CD8-positive, alpha-beta memory T cell (primary cell): ENCODE results near the gene RALGPS2. TPM values are rescaled to one million over a fixed set of nuclear protein-coding genes. Genes with fewer than 3 reads are reported as not detected.

Source experiments
- CTCF ChIA-PET: fragments of 350-600 bp; sonication (Branson Sonifier 250); formaldehyde crosslinking; loops from one replicate; lab custom pipeline; 2021; ENCODE audit warnings: antibody characterized with exemption; lab: Charles Lee
- POLR2A ChIA-PET: fragments of 350-600 bp; sonication (Branson Sonifier 250); formaldehyde crosslinking; loops from one replicate; lab custom pipeline; 2021; ENCODE audit warnings: antibody characterized with exemption; lab: Charles Lee
- DNase-seq, 5 donors: peaks; one replicate each; pipeline versions ENCODE4 v3.0.0 to v3.0.0-alpha.2; 2020 to 2022; ENCODE audit warnings: mixed read lengths in 1 of 5
- H3K27ac ChIP-seq: one replicate; pipeline ENCODE4 v1.7.0; 2013; ENCODE audit warnings: low read depth, mild to moderate bottlenecking, low read length, moderate library complexity
- H3K27me3 ChIP-seq: 2 replicates; pipeline ENCODE4 v1.7.0; 2013; ENCODE audit warnings: low read length, mild to moderate bottlenecking; ENCODE audit not compliant: insufficient read depth, poor library complexity, severe bottlenecking
- H3K36me3 ChIP-seq: 2 replicates; pipeline ENCODE4 v1.7.0; 2013; ENCODE audit warnings: mild to moderate bottlenecking, low read length, moderate library complexity; ENCODE audit not compliant: insufficient read depth
- H3K4me1 ChIP-seq: 2 replicates; pipeline ENCODE4 v1.7.0; 2013; ENCODE audit warnings: mild to moderate bottlenecking, low read length, moderate library complexity; ENCODE audit not compliant: insufficient read depth
- H3K4me3 ChIP-seq: 2 replicates; pipeline ENCODE4 v1.7.0; 2013; ENCODE audit warnings: mild to moderate bottlenecking, low read length
- H3K9me3 ChIP-seq: 2 replicates; pipeline ENCODE4 v1.7.0; 2013; ENCODE audit warnings: mild to moderate bottlenecking, low read length
- H3K27ac Mint-ChIP-seq, 8 donors: one replicate each; pipeline ENCODE4 v1.8.0; 2020 to 2021; ENCODE audit warnings: mixed read lengths in 8 of 8, mild to moderate bottlenecking in 6 of 8, inconsistent platforms in 3 of 8, moderate library complexity in 3 of 8
- H3K27me3 Mint-ChIP-seq, 2 donors: one replicate each; pipeline ENCODE4 v1.8.0; 2020 to 2021; ENCODE audit warnings: mixed read lengths in 2 of 2, mild to moderate bottlenecking in 1 of 2, moderate library complexity in 1 of 2
- H3K36me3 Mint-ChIP-seq, 3 donors: one replicate each; pipeline ENCODE4 v1.8.0; 2020 to 2021; ENCODE audit warnings: mixed read lengths in 3 of 3, inconsistent platforms in 1 of 3, mild to moderate bottlenecking in 1 of 3
- H3K4me1 Mint-ChIP-seq, 3 donors: one replicate each; pipeline ENCODE4 v1.8.0; 2020 to 2021; ENCODE audit warnings: mixed read lengths in 3 of 3, inconsistent platforms in 1 of 3, mild to moderate bottlenecking in 1 of 3
- H3K4me3 Mint-ChIP-seq, 7 donors: one replicate each; pipeline ENCODE4 v1.8.0; 2020 to 2021; ENCODE audit warnings: mixed read lengths in 7 of 7, mild to moderate bottlenecking in 6 of 7, moderate library complexity in 4 of 7, inconsistent platforms in 2 of 7
- H3K9me3 Mint-ChIP-seq, 5 donors: one replicate each; pipeline ENCODE4 v1.8.0; 2020 to 2022; ENCODE audit warnings: mixed read lengths in 5 of 5, mild to moderate bottlenecking in 3 of 5, moderate library complexity in 2 of 5, inconsistent platforms in 1 of 5
- polyA plus RNA-seq: library from polyadenylated mRNA; unstranded; fragments of 300-500 nt; fragmentation: Illumina TruSeq; gene quantifications from one replicate; pipeline ENCODE4 v1.2.3, GENCODE V29; 2021
- total RNA-seq, 2 experiments: library from RNA; stranded (reverse); gene quantifications; one replicate each; pipeline ENCODE4 v1.2.3, GENCODE V29; 2021

Gene RALGPS2
- total and polyA plus RNA-seq, 3 experiments from 2014 or later: 1.8 to 4.1 (median 2.1) TPM

DNA sequence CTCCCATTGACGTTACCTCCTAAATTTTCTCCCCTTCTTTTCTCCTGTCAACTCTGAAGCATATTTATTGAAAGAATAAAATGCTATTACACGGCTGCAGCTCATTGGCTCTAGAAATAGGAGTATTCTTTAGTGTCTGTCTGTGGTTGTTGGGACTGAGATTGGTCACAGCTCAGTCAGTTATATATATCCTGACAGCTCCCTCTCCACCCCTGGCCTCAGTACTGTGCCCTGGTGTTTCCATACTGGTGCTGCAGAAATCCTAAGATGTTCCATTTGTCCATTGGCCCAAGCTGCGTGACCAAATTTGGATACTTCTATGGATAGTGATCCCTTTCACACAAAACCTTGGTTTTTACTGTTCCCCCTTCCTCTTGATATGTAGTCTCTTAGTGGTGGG lies 67.3 kb downstream of the RALGPS2 start:
- ChIA-PET POLR2A (no interaction called here), CTCF (interaction anchor here (0.6 kb wide), 1 partner anchor 47 kb away, joined by 3 read pairs; no protein-coding TSS in a partner anchor)
- Mint-ChIP-seq H3K27me3 (no peaks in the 10 kb centered on the region), H3K9me3 (no peaks in the 10 kb centered on the region), H3K4me1 (no peaks in the 10 kb centered on the region), H3K36me3 (peaks cover 0 to 16% (median 0%) of the 10 kb centered on the region in 3 donors), H3K4me3 (no peak overlapping the region), H3K27ac (no peak overlapping the region)
- Histone ChIP-seq H3K27me3 (no peaks in the 10 kb centered on the region), H3K36me3 (no peaks in the 10 kb centered on the region), H3K27ac (no peak overlapping the region), H3K4me3 (no peak overlapping the region), H3K9me3 (no peaks in the 10 kb centered on the region), H3K4me1 (no peaks in the 10 kb centered on the region)
- DNase-seq: no peak

DNA sequence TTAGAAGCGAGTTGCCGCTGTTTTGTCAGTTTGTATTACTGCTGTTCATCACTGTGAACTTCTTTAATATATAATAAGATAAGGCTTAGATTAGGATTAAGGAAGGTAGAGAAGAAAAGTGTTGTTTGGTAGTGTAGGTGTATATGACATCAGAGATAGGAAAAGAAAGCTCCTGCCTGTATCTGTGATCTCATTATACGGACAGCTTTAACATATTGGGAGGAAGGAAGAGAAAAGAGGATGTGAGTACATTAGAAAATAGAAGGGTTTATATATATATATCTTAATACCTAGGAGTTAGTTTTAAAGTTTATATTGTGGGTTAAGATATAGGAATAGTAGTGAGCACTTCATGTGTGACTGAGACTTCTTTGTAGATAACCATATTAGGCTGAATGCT lies 71.0 kb downstream of the RALGPS2 start:
- no peak overlapping the region for H3K27ac ChIP-seq
- H3K27ac Mint-ChIP-seq: no peak overlapping the region

DNA sequence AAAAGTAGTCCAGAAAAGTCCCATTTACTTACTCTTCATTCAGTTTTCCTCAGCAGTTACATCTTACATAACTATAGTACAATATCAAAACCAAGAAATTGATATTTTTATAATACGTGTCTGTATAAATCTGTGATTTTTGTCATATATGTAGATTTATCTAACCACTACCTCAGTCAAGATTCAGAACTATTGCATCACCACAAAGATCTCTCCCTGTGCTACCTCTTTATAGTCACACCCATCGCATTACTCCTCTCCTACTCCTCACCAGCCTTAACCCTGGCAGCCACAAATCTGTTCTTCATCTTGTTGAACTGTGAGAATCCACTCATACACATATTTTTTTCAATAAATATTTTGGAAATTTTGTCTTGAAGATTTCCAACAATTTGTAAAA lies 72.5 kb downstream of the RALGPS2 start:
- Histone ChIP-seq H3K27ac (no peak overlapping the region), H3K27me3 (no peaks in the 10 kb centered on the region), H3K9me3 (no peaks in the 10 kb centered on the region), H3K4me1 (no peaks in the 10 kb centered on the region), H3K4me3 (no peak overlapping the region), H3K36me3 (no peaks in the 10 kb centered on the region)
- ChIA-PET CTCF (no interaction called here), POLR2A (no interaction called here)
- DNase-seq: no peak
- no peak overlapping the region for H3K27ac Mint-ChIP-seq
- H3K36me3 Mint-ChIP-seq: peaks cover 0 to 28% (median 1%) of the 10 kb centered on the region in 3 donors
- no peaks in the 10 kb centered on the region for H3K27me3 Mint-ChIP-seq
- no peak overlapping the region for H3K4me3 Mint-ChIP-seq
- peaks cover 0 to 8% (median 0%) of the 10 kb centered on the region in 5 donors for H3K9me3 Mint-ChIP-seq
- H3K4me1 Mint-ChIP-seq: no peaks in the 10 kb centered on the region

More for the DNA sequence above, 71.0 kb downstream of the RALGPS2 start:
- H3K4me1 ChIP-seq: no peaks in the 10 kb centered on the region
- H3K4me3 ChIP-seq: no peak overlapping the region
- H3K27me3 ChIP-seq: no peaks in the 10 kb centered on the region
- H3K36me3 ChIP-seq: no peaks in the 10 kb centered on the region
- Mint-ChIP-seq H3K36me3 (peaks cover 0 to 32% (median 1%) of the 10 kb centered on the region in 3 donors), H3K4me1 (no peaks in the 10 kb centered on the region), H3K9me3 (peaks cover 0 to 8% (median 0%) of the 10 kb centered on the region in 5 donors), H3K27me3 (no peaks in the 10 kb centered on the region), H3K4me3 (no peak overlapping the region)
- ChIA-PET CTCF (no interaction called here), POLR2A (no interaction called here)
- DNase-seq: no peak
- H3K9me3 ChIP-seq: no peaks in the 10 kb centered on the region

DNA sequence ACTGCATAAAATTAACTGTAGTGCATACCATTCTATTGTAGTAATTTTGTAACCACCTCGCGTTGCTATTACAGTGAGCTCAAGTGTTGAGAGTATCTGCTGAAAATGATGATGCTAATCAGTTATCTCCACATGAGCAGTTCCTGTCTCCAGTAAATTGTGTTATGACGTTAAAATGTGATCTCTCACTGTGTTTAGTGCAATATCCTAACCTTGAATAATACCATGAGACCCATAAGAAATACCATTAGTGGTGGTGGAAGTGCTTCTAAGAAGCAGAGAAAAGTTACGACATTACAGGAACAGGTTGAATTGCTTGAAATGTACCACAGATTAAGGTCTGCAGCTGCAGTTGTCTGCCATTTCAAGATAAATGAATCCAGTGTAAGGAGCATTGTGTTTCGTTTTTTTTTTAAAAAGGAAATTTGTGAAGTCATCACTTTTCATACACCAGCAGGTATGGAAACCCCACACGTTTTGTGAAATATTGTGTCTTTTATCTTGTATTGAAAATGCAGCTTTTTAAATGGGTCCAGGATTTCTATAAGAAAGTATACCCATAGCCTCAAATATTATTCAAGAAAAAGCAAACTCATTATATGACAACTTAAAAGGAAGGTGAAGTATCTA lies 73.3 kb downstream of the RALGPS2 start:
- H3K36me3 Mint-ChIP-seq: peaks cover 0 to 28% (median 1%) of the 10 kb centered on the region in 3 donors
- Histone ChIP-seq H3K27ac (no peak overlapping the region), H3K4me3 (no peak overlapping the region), H3K27me3 (no peaks in the 10 kb centered on the region), H3K36me3 (no peaks in the 10 kb centered on the region), H3K4me1 (no peaks in the 10 kb centered on the region), H3K9me3 (no peaks in the 10 kb centered on the region)
- no peak overlapping the region for H3K27ac Mint-ChIP-seq
- no peaks in the 10 kb centered on the region for H3K4me1 Mint-ChIP-seq
- ChIA-PET POLR2A (no interaction called here), CTCF (no interaction called here)
- H3K4me3 Mint-ChIP-seq: no peak overlapping the region
- H3K9me3 Mint-ChIP-seq: peaks cover 0 to 8% (median 0%) of the 10 kb centered on the region in 5 donors
- DNase-seq: no peak
- no peaks in the 10 kb centered on the region for H3K27me3 Mint-ChIP-seq

- no peak overlapping the region for H3K27ac ChIP-seq
- no peaks in the 10 kb centered on the region for H3K36me3 ChIP-seq
- H3K9me3 ChIP-seq: no peaks in the 10 kb centered on the region
- ChIA-PET CTCF (no interaction called here), POLR2A (no interaction called here)
- H3K9me3 Mint-ChIP-seq: peaks cover 0 to 16% (median 1%) of the 10 kb centered on the region in 5 donors
- H3K36me3 Mint-ChIP-seq: peaks cover 0 to 23% (median 0%) of the 10 kb centered on the region in 3 donors
- H3K27me3 ChIP-seq: no peaks in the 10 kb centered on the region
- H3K4me3 Mint-ChIP-seq: no peak overlapping the region
- H3K27ac Mint-ChIP-seq: no peak overlapping the region
- no peak for DNase-seq
- H3K4me1 ChIP-seq: no peaks in the 10 kb centered on the region
- peaks cover 0 to 3% of the 10 kb centered on the region in 2 donors for H3K27me3 Mint-ChIP-seq
- H3K4me1 Mint-ChIP-seq: no peaks in the 10 kb centered on the region
- no peak overlapping the region for H3K4me3 ChIP-seq
Measured at GRCh38 chr1:178802873-178803272, 77.8 kb downstream of the RALGPS2 start.

GRCh38 chr1:178806665-178807300 lies 81.7 kb downstream of the RALGPS2 start:
- no peaks in the 10 kb centered on the region for H3K4me1 Mint-ChIP-seq
- peaks cover 1 to 7% (median 2%) of the 10 kb centered on the region in 3 donors for H3K36me3 Mint-ChIP-seq
- H3K4me3 Mint-ChIP-seq: no peak overlapping the region
- no peak overlapping the region for H3K27ac ChIP-seq
- peaks cover 3 to 6% of the 10 kb centered on the region in 2 donors for H3K27me3 Mint-ChIP-seq
- no peaks in the 10 kb centered on the region for H3K9me3 ChIP-seq
- H3K4me3 ChIP-seq: no peak overlapping the region
- no peak for DNase-seq
- peaks cover 0 to 8% (median 1%) of the 10 kb centered on the region in 5 donors for H3K9me3 Mint-ChIP-seq
- no peaks in the 10 kb centered on the region for H3K36me3 ChIP-seq
- POLR2A ChIA-PET: no interaction called here
- no peaks in the 10 kb centered on the region for H3K4me1 ChIP-seq
- H3K27me3 ChIP-seq: no peaks in the 10 kb centered on the region
- H3K27ac Mint-ChIP-seq: no peak overlapping the region
- CTCF ChIA-PET: no interaction called here

DNA sequence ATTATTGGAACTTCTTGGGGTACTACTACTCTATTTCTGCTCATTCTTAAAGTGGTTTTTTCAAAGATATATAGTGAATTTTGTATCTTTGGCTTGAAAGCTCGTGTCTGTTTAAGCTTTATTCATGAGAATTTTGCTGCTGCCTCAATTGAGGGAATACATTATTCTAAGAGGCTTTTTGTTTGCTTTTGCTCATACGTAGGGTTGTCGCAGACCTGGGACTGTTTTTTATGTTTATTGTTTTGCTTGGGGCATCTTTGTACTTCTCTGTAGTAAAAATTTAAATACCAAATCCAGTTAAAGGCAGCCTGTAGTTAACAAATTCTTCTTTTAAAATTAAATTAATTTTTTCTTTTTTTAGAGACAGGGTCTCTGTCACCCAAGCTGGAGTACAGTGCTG lies 83.5 kb downstream of the RALGPS2 start:
- H3K27me3 Mint-ChIP-seq: peaks cover 3 to 6% of the 10 kb centered on the region in 2 donors
- H3K36me3 ChIP-seq: no peaks in the 10 kb centered on the region

DNA sequence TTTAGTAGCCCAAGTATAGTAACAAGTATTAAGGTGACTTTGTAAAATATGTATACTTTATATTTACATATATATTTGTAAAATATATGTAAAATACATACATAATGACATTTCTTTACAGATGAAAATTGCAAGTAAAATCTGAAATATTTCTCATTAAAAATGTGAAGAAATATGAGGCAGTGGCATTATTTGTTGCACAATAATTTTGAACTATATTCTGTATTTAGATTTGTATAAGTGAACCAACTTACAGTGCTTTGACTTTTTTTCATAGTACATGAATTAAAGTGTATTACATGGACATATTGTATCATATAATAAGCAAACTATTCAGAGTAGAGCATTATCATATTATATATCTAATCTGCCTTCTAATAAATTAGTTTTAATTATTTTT lies 85.5 kb downstream of the RALGPS2 start:
- no peak for DNase-seq
- POLR2A ChIA-PET: no interaction called here
- H3K27me3 Mint-ChIP-seq: peaks cover 6% of the 10 kb centered on the region in 2 donors
- H3K4me3 Mint-ChIP-seq: no peak overlapping the region
- no peak overlapping the region for H3K27ac ChIP-seq
- H3K36me3 ChIP-seq: no peaks in the 10 kb centered on the region
- no peak overlapping the region for H3K27ac Mint-ChIP-seq
- H3K9me3 Mint-ChIP-seq: peaks cover 0 to 3% (median under 1%) of the 10 kb centered on the region in 5 donors
- H3K36me3 Mint-ChIP-seq: peaks cover 2 to 6% (median 4%) of the 10 kb centered on the region in 3 donors
- H3K9me3 ChIP-seq: no peaks in the 10 kb centered on the region
- H3K4me1 Mint-ChIP-seq: no peaks in the 10 kb centered on the region
- H3K4me3 ChIP-seq: no peak overlapping the region
- CTCF ChIA-PET: no interaction called here
- no peaks in the 10 kb centered on the region for H3K27me3 ChIP-seq
- no peaks in the 10 kb centered on the region for H3K4me1 ChIP-seq

More for the DNA sequence above, 83.5 kb downstream of the RALGPS2 start:
- DNase-seq: no peak
- H3K9me3 Mint-ChIP-seq: peaks cover 0 to 8% (median 1%) of the 10 kb centered on the region in 5 donors
- ChIA-PET CTCF (no interaction called here), POLR2A (no interaction called here)
- Histone ChIP-seq H3K9me3 (no peaks in the 10 kb centered on the region), H3K27me3 (no peaks in the 10 kb centered on the region), H3K27ac (no peak overlapping the region), H3K4me1 (no peaks in the 10 kb centered on the region), H3K4me3 (no peak overlapping the region)
- H3K4me3 Mint-ChIP-seq: no peak overlapping the region
- no peaks in the 10 kb centered on the region for H3K4me1 Mint-ChIP-seq
- peaks cover 2 to 7% (median 3%) of the 10 kb centered on the region in 3 donors for H3K36me3 Mint-ChIP-seq
- no peak overlapping the region for H3K27ac Mint-ChIP-seq
